Measurements from ENCODE around the gene NKD2.
"Not testable (repeated sequence)": the region's sequence is repeated elsewhere in the genome, so short reads cannot be mapped to it uniquely, and the experiment has no call there.

The NKD2 gene, protein sequence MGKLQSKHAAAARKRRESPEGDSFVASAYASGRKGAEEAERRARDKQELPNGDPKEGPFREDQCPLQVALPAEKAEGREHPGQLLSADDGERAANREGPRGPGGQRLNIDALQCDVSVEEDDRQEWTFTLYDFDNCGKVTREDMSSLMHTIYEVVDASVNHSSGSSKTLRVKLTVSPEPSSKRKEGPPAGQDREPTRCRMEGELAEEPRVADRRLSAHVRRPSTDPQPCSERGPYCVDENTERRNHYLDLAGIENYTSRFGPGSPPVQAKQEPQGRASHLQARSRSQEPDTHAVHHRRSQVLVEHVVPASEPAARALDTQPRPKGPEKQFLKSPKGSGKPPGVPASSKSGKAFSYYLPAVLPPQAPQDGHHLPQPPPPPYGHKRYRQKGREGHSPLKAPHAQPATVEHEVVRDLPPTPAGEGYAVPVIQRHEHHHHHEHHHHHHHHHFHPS

DNA sequence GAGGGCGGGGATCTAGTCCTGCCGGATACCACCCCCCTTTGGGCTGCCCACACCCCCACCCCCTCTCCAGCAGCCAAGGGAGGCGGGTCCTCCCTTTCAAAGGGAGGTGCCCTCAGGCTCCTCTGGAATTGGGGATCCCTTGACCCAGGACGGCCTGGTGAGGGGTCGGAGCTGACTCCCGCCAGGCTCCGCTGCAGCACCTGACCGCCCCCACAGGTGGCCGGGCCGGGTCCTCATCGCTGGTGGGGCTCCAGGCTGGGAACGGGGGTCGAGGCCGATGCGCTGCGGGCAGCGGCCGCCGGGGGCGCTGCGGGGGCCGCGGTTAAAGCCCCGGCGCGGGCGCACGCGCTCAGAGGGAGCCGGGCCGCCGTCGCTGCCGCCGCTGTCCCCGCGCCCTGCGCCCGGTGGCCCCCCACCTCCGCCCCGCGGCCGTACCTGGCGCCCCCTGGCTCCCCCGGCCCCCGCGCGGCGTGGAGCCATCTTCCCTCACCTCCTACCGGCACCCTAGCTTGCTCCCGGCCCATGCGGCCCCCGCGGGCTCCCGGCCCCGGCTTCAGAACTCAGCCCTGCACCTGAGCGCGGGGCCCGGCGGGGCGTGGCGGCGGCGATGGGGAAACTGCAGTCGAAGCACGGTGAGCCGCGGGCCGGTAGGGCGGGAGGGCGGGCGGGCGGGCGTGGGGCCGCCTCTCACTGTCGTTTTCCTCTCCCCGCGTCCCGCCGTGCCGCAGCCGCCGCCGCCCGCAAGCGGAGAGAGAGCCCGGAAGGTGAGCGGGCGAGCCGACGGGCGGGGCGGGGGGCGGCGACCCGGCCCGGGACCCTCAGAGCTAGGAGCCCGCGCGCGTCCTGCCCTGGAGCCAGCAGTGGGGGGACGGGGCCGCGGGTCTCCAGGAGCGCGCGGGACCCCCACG is at the start of gene NKD2:
TSS of gene NKD2 (plus strand) at position 352 of the 908 bp plus-strand sequence. CDS start at position 608, 256 bp downstream.
- no peak for DNase-seq (ENCODE audit: low spot score)

DNA sequence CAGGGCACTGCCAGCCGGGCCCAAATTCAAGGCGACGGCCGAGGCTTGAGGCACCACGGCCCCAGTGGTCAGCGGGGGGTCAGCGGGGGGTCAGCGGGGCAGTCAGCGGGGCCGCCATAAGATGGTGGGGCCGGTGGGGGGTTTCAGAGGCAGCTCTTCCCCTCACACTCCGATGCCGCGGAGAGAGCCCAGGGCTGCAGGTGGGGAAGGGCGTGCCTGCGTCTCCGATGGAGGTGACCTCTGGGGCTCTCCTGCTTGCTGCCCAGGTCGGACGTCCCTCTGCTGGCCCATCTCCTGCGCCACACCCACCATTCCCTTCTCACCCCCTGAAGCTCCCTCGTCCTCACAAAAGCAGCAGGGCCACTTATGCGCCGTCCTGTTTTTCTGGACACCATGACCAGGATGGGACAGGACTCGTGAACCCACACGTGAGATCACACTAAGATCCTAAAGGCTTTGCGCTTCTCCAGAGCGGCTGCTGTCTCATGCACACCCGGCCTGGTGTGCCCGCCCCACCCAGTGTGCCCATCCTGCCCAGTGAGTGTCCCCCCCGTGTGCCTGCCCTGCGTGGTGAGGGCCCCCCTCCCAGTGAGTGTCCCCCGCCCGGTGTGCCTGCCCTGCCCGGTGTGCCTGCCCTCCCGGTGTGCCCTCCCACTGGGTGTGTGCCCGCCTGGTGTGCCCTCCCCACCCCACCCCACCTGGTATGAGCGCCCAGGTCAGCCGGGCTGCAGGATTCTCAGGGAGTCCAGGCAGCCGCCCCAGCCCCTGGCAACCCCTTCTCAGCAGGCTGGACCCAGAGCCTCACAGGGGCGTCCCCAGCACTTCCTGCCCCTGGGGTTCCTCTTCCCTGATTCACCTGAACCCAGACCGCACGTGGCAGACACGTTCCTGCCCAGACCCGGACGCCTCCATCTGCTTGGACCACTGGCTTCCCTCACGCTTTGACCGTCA is 48.7 kb upstream of the NKD2 start:
- DNase-seq (ENCODE audit: low spot score): no peak

DNA sequence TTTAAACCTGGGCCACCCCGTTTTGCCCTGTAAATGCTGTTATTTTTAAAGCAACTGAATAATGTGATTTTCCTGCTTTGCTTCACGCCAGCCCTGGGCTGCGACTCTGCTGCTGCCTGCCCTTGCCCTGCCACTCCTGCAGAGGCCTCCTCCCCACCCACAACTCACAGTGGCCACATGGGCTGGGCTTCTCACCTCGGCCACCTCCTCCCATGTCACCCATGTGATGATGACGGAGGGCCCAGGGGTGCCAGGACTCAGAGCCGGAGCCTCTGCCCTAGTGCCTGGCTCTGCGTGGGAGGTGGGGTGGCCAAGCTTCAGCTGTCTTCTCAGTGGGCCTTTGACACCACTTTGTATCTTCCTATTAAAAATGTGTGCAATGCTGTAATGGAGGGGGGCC is 48.1 kb upstream of the NKD2 start:
- DNase-seq (ENCODE audit: low spot score): no peak

DNA sequence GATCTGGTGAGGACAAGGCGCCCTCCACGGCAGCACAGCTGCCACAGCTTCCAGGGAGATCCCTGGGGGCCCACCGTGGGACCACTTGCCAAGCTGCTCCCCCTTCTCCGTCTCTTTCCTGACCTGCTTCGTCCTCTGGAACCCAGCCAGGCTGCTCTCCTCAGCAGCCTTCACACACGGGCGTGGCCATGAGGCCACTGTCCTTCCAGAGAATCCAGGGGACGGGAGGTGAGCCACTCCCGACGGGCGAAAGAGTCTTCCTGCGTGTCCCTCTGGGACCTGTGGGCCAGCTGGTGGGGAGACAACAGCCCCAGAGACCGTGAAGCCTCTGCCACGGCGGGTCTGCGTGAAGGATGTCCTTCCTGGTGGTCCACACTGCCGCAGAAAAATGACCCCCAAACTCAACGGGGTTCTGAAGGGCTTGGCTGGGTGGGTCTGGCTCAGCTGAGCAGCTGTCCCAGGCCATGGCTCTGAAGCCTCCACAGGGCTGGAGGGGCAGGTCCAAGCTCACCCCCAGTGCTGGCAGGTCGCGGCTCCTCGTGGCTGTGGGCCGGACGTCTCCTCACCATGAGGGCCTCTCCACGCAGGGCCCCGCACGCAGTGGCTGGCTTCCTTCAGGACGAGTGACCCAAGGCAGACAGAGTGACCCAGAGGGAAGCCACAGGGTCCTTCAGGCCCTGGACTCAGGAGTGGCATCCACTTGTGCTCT is 47.4 kb upstream of the NKD2 start:
- no peak for DNase-seq (ENCODE audit: low spot score)

DNA sequence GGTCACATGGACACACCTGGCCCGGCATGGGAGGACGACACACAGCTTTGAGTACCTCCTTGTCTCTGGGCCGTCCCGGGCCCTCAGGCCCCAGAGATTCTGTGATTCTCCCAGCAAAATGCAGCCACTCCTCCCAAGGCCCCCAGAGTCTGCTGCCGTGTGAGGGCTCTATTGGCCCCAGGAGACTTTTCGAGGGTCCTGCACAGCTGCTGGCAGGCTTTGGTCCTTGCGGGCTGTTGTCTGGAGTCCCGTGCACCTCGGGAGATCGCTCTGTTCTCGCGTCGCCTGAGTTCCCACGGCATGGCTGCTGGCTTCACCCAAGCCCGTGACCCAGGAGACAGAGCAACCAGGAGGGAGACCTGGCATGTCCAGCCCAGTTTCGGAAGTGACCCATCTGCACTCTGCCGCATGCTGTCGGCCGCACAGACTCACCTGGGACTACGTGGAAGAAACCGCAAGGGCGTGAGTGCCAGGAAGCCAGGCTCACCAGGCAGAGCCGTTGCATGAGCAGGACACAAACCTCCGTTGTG is 46.8 kb upstream of the NKD2 start:
- DNase-seq (ENCODE audit: low spot score): no peak

DNA sequence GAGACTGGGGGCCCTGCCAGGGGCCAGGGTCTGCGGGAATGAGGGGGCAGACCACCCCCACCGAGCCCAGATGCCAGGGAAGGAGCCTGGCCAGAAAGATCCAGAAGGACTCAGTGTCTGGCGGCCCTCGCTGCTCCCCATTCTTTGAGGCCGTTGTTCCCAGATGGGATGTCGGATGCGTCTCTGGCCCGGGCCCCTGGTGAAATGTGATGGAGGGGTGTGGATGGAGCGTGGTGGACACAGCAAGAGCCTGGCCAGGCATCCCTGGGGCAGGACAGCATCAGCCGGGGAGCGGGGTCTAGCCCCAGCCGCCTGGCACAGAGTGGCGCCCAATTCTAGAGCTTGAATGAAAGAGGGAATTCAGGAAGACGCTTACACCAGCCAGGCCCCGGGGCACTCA is 46.2 kb upstream of the NKD2 start:
- no peak for DNase-seq (ENCODE audit: low spot score)

DNA sequence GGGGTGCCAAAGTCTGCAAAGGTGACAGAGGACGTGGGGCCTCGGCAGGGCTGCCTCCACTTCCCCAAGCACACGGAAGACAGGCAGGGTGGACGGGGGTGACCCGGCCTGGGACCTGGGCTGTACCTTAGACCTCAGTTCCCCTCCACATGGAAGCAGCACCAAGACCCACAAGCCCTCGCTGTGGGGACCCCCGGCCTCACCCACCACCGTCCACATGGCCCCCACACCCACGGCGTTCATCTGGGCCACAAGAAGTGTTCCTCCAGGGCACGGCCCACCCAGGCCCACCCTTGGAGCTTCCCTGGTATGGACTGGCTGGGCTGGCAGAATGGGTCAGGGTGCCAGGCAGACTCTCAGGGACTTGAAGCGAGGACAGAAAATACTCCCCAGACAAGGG is 45.8 kb upstream of the NKD2 start:
- no peak for DNase-seq (ENCODE audit: low spot score)

DNA sequence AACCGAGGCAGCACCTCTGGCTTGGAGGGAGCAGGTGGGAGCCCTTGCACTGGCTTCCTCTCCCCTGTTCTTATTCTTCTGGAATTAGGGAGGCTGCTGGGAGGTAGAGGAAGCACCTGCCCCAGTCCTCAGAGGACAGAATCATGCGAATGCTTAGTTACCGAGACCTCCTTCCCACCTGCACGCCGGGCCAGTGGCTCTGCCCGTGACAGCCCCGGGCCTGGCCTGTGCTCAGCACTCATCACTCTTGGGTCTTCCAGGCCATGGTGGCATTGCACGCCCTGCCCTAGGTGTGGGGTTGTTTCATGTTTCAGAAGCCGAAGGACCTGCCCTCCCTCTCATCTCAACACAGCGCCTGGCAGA is 45.3 kb upstream of the NKD2 start:
- DNase-seq (ENCODE audit: low spot score): no peak

DNA sequence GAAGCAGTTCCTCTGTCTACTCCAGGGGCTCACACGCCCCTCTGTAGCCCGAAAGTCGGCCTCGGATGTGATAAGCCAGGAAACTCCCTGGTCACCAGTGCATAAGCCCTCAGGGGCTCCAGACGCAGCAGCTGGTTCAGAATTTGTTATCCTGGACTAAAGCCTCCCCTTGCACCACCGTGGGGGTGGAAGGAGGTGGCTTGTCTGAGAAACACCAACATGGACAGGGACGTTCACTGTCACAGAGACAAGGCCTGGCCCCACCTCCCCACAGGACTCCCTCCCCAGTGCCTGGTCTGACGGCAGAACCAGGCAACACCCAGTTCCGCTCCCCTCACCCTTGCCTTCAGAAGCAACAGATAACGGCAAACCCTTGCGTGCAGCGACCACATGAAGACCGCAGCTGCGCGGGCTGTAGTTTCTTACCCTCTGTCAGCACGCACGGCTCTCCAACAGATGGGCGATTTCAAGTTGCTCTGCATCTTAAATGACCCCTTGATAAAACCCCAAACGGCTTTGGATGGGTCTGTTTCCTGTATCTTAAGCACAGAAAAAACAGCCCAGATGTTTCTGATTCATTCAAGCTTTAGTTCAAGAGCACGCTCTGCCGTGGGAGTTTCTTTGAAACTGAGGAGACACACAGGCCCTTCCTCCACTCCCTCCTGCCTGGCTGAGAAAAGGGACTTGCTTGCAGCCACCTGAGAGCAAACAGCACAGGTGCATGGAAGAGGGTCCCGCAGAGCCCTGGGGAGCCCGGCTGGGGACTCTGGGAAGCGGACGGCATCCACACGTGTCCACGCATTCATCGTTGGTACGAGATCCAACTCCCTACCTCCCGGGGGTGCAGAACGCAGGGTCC is 44.7 kb upstream of the NKD2 start:
- peak; percentile 6 for DNase-seq (ENCODE audit: low spot score)

DNA sequence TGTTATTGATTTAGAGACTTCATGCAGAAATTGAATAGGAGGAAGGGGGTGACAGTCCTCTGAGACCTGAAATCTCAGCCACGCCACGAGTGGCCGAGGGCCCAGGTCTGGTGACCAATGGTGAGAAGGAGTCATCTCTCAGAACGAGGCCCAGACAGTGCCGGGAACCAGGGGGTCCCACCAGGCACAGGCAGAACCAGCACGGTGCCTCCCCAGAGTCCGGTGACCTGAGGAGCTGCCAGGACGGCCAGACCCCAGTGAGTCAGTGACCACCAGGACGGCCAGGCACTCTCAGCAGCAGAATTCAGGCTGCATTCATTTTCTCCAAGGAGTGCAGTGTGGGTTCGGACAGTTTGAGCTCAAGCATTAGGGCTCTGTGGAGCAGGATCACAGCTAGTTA is 43.8 kb upstream of the NKD2 start:
- DNase-seq (ENCODE audit: low spot score): no peak

DNA sequence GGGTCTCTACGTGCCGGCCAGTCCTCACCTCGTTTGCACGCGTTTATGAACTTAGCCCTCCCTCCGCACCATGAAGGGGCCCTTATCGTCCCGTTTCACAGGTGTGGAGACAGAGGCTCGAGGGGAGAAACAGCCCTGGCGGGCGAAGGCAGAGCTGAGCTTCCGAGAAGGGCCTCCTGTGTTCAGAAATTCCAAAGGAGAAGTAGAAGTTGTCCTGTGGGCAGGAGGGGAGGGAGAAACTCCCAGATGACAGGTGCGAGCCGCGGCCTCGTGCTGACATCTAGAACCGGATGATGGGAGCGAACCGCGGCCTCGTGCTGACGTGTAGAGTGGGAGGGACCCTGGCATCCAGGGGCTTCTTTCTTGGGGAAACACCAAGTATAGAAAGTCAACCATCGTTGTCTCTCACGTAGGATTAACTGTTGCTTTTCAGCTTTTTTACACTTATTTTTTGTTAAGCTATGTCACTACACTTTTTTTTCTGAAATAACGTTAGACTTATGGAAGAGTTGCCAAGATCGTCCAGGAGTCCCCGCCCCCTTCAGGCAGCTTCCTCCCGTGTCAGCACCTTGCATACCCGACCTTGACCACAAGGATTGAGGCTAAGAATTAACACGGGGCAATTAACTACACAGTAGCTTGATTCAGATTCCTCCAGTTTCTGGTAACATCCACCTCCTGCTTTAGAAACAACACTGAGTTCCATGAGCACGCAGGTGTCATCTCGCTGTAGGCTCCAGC is 42.8 kb upstream of the NKD2 start:
- DNase-seq (ENCODE audit: low spot score): no peak

DNA sequence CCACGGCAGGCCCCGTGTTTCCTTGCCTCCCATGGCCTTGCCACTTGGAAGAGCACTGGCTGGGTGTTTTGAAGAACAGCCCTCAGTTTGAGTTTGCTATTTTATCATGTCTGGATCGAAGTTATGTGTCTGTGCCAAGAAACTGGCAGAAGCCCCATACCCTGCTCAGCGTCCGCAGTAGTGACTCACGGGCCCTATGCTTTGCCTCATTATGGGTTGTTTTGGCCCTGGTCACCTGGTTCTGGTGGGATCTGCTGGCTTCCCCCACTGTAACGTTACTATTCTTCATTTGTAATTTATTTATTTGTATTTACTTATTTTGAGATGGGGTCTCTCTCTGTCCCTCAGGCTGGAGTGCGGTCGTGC is 42.3 kb upstream of the NKD2 start:
- DNase-seq (ENCODE audit: low spot score): no peak

DNA sequence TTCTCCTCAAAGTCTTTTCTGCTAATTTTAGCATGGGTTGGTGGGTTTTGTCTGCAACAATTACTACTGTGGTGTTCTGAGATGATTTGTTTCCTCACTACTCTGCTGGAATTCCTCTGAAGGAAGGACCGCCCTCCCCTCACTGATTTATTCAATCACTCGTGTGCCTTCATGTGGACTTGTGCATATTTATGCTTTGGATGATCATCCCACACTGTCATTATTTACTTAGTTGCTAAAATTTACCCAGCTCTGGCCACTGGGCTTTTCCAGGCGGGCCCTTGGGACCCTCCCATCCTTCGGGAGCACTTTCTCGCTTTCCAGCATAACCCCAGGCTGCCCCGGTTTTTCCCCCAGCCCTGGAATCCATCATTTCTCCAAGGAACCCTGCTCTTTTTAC is 41.7 kb upstream of the NKD2 start:
- no peak for DNase-seq (ENCODE audit: low spot score)

DNA sequence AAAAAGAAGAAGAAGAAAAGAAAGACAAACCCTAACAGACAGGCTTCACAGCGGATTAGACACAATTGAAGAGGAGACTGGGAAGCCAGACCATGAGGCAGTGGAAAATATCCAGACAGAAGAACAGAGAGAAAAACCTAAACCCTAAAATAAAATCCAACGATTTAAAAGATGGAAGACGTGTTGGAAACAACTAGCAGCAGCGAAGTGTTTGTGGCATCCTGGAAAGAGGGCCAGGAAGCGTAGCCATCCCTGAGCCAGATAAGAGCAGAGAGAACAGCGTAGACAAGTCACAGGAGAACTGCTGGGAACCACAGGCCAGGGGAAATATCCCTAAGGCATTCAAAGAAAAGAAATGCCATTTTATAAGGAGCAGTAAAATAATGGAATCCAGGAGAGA is 39.7 kb upstream of the NKD2 start:
- DNase-seq (ENCODE audit: low spot score): no peak

DNA sequence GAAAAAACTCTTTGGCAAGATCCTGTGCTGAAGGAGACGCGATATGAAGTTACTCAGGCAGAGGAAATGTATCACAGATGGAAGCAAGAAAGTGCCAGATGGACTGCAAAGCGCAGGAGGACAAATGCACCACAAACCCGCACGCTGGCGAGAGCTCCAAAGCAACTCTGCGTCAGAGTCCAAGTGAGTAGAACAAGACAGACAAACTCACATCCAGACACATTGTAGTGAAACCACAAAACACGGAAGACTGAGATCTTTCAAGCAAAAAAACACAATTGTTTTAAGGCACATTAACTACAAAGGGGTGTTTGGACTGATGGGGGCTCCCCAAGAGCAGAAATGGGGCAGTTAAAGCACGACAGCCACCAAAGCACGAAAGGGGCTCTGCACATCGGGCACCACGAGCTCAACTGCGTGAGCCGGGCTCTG is 39.2 kb upstream of the NKD2 start:
- DNase-seq (ENCODE audit: low spot score): no peak

DNA sequence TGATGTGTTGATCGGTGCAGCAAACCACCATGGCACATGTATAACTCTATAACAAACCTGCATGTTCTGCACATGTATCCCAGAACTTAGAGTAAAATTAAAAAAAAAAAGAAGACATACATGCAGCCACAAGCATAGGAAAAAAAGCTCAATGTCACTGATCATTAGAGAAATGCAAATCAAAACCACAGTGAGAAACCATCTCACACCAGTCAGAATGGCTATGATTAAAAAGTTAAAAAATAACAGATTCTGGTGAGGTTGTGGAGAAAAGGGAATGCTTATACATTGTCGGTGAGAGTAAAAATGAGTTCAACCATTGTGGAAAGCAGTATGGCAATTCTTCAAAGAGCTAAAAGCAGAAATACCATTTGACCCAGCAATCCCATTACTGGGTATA is 36.0 kb upstream of the NKD2 start:
- DNase-seq (ENCODE audit: low spot score): not testable (repeated sequence)

DNA sequence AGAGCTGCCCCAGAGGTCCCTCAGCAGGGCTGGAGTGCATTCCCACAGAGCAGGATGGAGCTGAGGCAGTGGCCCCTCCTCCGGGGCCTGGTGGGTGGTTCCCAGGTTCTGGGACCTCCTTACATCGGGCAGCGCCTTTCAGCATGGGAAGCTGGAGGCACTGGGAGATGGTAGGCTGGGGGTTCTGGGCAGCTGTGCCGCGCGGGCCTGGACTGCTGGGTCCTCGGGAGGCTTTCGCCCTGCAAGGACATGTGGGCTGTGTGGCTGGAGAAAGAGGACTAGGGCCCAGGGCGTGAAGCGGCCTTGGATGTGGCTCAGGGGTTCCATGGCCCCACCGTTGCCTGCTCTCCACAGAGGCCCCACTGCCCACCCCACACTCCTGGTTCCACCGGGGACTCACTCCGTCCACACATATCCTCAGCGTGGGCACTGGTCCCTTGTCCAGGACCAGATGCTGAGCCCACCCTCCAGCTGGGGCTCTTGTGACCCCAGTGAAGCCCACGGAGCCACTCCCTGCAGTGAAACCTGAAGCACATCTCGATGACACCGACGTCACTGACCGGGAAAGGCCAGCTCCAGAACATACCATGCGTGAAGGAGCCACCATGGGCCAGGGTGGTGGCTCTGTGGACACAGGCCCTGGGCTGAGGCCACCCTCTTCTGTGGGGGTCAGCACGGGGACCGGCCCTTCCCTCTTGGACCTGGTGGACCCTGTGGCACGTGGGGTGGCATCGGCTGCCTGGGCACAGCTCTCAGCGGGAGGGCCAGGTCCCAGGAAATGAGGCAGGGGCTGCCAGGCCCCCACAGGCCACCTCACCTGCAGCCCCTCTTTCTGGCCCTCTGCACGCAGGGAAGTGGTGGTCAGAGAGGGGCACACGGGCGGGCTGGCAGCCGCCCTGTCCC is 31.5 kb upstream of the NKD2 start:
- no peak for DNase-seq (ENCODE audit: low spot score)

DNA sequence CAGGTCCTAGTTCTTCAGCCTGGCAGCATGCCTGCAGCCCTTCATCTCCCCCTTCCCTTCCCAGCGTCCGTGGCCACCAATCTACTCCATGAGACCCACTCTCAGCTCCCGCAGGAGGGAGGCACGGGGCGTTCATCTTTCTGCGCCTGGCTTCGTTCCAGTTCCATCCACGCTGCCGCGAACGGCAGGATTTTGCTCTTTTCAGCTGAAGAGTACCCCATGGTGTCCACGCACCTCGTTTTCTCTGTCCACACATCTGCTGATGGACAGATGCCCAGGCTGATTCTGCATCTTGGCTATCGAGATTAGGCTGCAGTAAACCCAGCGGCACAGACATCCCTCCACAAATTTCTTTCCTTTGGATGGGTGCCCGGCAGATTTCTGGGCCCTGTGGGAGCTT is 30.5 kb upstream of the NKD2 start:
- no peak for DNase-seq (ENCODE audit: low spot score)

All from CD4-positive, alpha-beta T cell treated with Interleukin-15 for 4 hours (primary cell).